H9 (cell line): ENCODE data around the gene EPC1. TPM values are rescaled to one million over a fixed set of nuclear protein-coding genes. Genes with fewer than 3 reads are reported as not detected.

Experiments
- DNase-seq: peaks from one replicate; pipeline ENCODE4 v3.0.0-alpha.2; 2017
- H2AFZ ChIP-seq: one replicate; pipeline ENCODE4 v1.6.1; 2013; ENCODE audit warnings: mild to moderate bottlenecking, low read length, control low read depth, moderate library complexity
- H2AK5ac ChIP-seq: 2 replicates; pipeline ENCODE4 v1.6.1; 2013; ENCODE audit warnings: low read length, control low read depth, mixed read lengths; ENCODE audit not compliant: insufficient read length
- H2BK120ac ChIP-seq: one replicate; pipeline ENCODE4 v1.6.1; 2013; ENCODE audit warnings: low read depth, mild to moderate bottlenecking, low read length, control low read depth, inconsistent platforms; ENCODE audit not compliant: poor library complexity, severe bottlenecking
- H2BK12ac ChIP-seq: 2 replicates; pipeline ENCODE4 v1.6.1; 2013; ENCODE audit warnings: low read length, control low read depth, mixed read lengths, low read depth; ENCODE audit not compliant: insufficient read length
- H2BK15ac ChIP-seq: 2 replicates; pipeline ENCODE4 v1.6.1; 2013; ENCODE audit warnings: low read depth, low read length, control low read depth
- H2BK20ac ChIP-seq: one replicate; pipeline ENCODE4 v1.6.1; 2013; ENCODE audit warnings: low read depth, mild to moderate bottlenecking, low read length, control low read depth, inconsistent platforms; ENCODE audit not compliant: poor library complexity, severe bottlenecking
- H2BK5ac ChIP-seq: 2 replicates; pipeline ENCODE4 v1.6.1; 2013; ENCODE audit warnings: low read length, control low read depth, mixed read lengths; ENCODE audit not compliant: insufficient read length
- H3K14ac ChIP-seq: 2 replicates; pipeline ENCODE4 v1.6.1; 2013; ENCODE audit warnings: low read length, control low read depth; ENCODE audit not compliant: insufficient read depth
- H3K18ac ChIP-seq: 2 replicates; pipeline ENCODE4 v1.6.1; 2013; ENCODE audit warnings: low read depth, mild to moderate bottlenecking, mixed read lengths, low read length, control low read depth; ENCODE audit not compliant: insufficient read length
- H3K23ac ChIP-seq: 2 replicates; pipeline ENCODE4 v1.6.1; 2013; ENCODE audit warnings: low read length, control low read depth, mixed read lengths, low read depth; ENCODE audit not compliant: insufficient read length
- H3K23me2 ChIP-seq: 2 replicates; pipeline ENCODE4 v1.6.1; 2013; ENCODE audit warnings: low read depth, mild to moderate bottlenecking, mixed read lengths, low read length, control low read depth; ENCODE audit not compliant: insufficient read length, poor library complexity, severe bottlenecking
- H3K27ac ChIP-seq: 2 replicates; pipeline ENCODE4 v1.5.1; 2013; ENCODE audit warnings: low read length, control low read depth, mixed read lengths, low read depth; ENCODE audit not compliant: insufficient read length
- H3K27me3 ChIP-seq: 2 replicates; pipeline ENCODE4 v1.6.1; 2013; ENCODE audit warnings: low read length, control low read depth, inconsistent platforms; ENCODE audit not compliant: insufficient read depth
- H3K4ac ChIP-seq: 2 replicates; pipeline ENCODE4 v1.6.1; 2013; ENCODE audit warnings: low read depth, mild to moderate bottlenecking, control low read depth, inconsistent platforms, low read length, moderate library complexity
- H3K4me1 ChIP-seq: 2 replicates; pipeline ENCODE4 v1.6.1; 2013; ENCODE audit warnings: low read length, control low read depth, inconsistent platforms; ENCODE audit not compliant: insufficient read depth
- H3K4me2 ChIP-seq: 2 replicates; pipeline ENCODE4 v1.6.1; 2013; ENCODE audit warnings: low read length, control low read depth, mixed read lengths; ENCODE audit not compliant: insufficient read length, insufficient read depth
- H3K56ac ChIP-seq: 2 replicates; pipeline ENCODE4 v1.6.1; 2013; ENCODE audit warnings: low read depth, mild to moderate bottlenecking, mixed read lengths, low read length, control low read depth; ENCODE audit not compliant: insufficient read length
- H3K79me1 ChIP-seq: 2 replicates; pipeline ENCODE4 v1.6.1; 2013; ENCODE audit warnings: low read depth, mild to moderate bottlenecking, moderate library complexity, low read length, control low read depth, inconsistent platforms; ENCODE audit not compliant: insufficient read depth, poor library complexity, severe bottlenecking
- H3K79me2 ChIP-seq: 2 replicates; pipeline ENCODE4 v1.6.1; 2013; ENCODE audit warnings: low read length, control low read depth, inconsistent platforms; ENCODE audit not compliant: insufficient read depth
- H3K9ac ChIP-seq: 2 replicates; pipeline ENCODE4 v1.6.1; 2013; ENCODE audit warnings: low read length, control low read depth, mixed read lengths; ENCODE audit not compliant: insufficient read length; ENCODE audit errors: extremely low read depth
- H3K9me3 ChIP-seq: one replicate; pipeline ENCODE4 v1.6.1; 2013; ENCODE audit warnings: low read depth, low read length, inconsistent platforms; ENCODE audit not compliant: control insufficient read depth
- H3T11ph ChIP-seq: one replicate; pipeline ENCODE4 v1.6.1; 2013; ENCODE audit warnings: mild to moderate bottlenecking, low read length, control low read depth, inconsistent platforms
- H4K20me1 ChIP-seq: one replicate; pipeline ENCODE4 v1.6.1; 2013; ENCODE audit not compliant: control insufficient read depth, insufficient read length, insufficient read depth
- H4K5ac ChIP-seq: 2 replicates; pipeline ENCODE4 v1.6.1; 2013; ENCODE audit warnings: low read depth, mild to moderate bottlenecking, mixed read lengths, low read length, control low read depth; ENCODE audit not compliant: insufficient read length
- H4K8ac ChIP-seq: replicated peaks from 2 replicates; pipeline ENCODE4 v1.6.1; 2013; ENCODE audit warnings: low read length, control low read depth, mixed read lengths, low read depth; ENCODE audit not compliant: insufficient read length
- H4K91ac ChIP-seq: 2 replicates; pipeline ENCODE4 v1.6.1; 2013; ENCODE audit warnings: low read depth, mild to moderate bottlenecking, moderate library complexity, mixed read lengths, low read length, control low read depth; ENCODE audit not compliant: insufficient read length
- H3K27ac Mint-ChIP-seq, 3 experiments: 2 replicates in 2 of 3; 3 replicates in 1 of 3; pipeline ENCODE4 v1.8.0; 2020 to 2021; ENCODE audit warnings: mixed read lengths in 3 of 3, mild to moderate bottlenecking in 1 of 3, moderate library complexity in 1 of 3
- H3K27me3 Mint-ChIP-seq: 2 replicates; pipeline ENCODE4 v1.8.0; 2021; ENCODE audit warnings: low read depth, mild to moderate bottlenecking, moderate library complexity, mixed read lengths
- H3K36me3 Mint-ChIP-seq, 3 experiments: 2 replicates in 2 of 3; 3 replicates in 1 of 3; pipeline ENCODE4 v1.8.0; 2020 to 2021; ENCODE audit warnings: low read depth in 3 of 3, mixed read lengths in 3 of 3; ENCODE audit not compliant: insufficient read depth in 1 of 3
- H3K4me1 Mint-ChIP-seq, 2 experiments: 2 replicates each; pipeline ENCODE4 v1.8.0; 2020; ENCODE audit warnings: mixed read lengths in 2 of 2
- H3K4me3 Mint-ChIP-seq, 2 experiments: 2 replicates in 1 of 2; 3 replicates in 1 of 2; pipeline ENCODE4 v1.8.0; 2020 to 2021; ENCODE audit warnings: mild to moderate bottlenecking in 2 of 2, mixed read lengths in 2 of 2, moderate library complexity in 1 of 2
- H3K9me3 Mint-ChIP-seq, 2 experiments: 2 replicates in 1 of 2; 3 replicates in 1 of 2; pipeline ENCODE4 v1.8.0; 2020; ENCODE audit warnings: mild to moderate bottlenecking in 2 of 2, mixed read lengths in 2 of 2, moderate library complexity in 1 of 2
- CTCF ChIP-seq: fragments of 200-600 bp; sonication (generic); conservative IDR thresholded peaks from 3 replicates; pipeline ENCODE4 v1.8.0; 2021; ENCODE audit warnings: antibody characterized with exemption, mild to moderate bottlenecking
- WGBS: extraction: QIAGEN DNeasy Blood & Tissue Kit; methylation state at CpG from one replicate; pipeline ENCODE4 v1.1.7; 2013; ENCODE audit warnings: missing lambda C conversion rate, low lambda C conversion rate, mixed read lengths; ENCODE audit not compliant: insufficient read length; ENCODE audit errors: extremely low coverage; 5-methylcytosine and 5-hydroxymethylcytosine counted together
- total RNA-seq: library from RNA; stranded (reverse); gene quantifications from 2 replicates; pipeline ENCODE4 v1.2.1, GENCODE V29; 2021

EPC1 gene
- total RNA-seq, 1 experiment from 2014 or later = 32.5 TPM

- peaks cover 70 to 80% of the 10 kb centered on the region in 2 experiments for H3K4me1 Mint-ChIP-seq
Measured at GRCh38 chr10:32330214-32330613, 16.7 kb downstream of the EPC1 start.

More at GRCh38 chr10:32330214-32330613, 16.7 kb downstream of the EPC1 start:
- Histone ChIP-seq H3T11ph (no peak overlapping the region), H3K23me2 (no peaks in the 10 kb centered on the region), H2AK5ac (no peak overlapping the region), H3K4me2 (no peak overlapping the region), H2AFZ (no peak overlapping the region), H3K79me2 (peaks cover 49% of the 10 kb centered on the region; the same call in 1 of the 2 replicates), H3K79me1 (peaks cover 4% of the 10 kb centered on the region), H3K23ac (no peak overlapping the region), H3K27ac (no peak overlapping the region), H2BK120ac (no peak overlapping the region), H4K20me1 (no peaks in the 10 kb centered on the region), H4K5ac (no peak overlapping the region), H3K18ac (no peak overlapping the region), H3K27me3 (no peaks in the 10 kb centered on the region), H3K14ac (no peak overlapping the region), H3K9ac (no peak overlapping the region), H4K91ac (no peak overlapping the region), H2BK5ac (no peak overlapping the region), H4K8ac (no peak overlapping the region), H2BK12ac (no peak overlapping the region), H2BK15ac (no peak overlapping the region), H3K56ac (no peak overlapping the region), H3K9me3 (no peaks in the 10 kb centered on the region), H3K4ac (no peak overlapping the region), H3K4me1 (peaks cover 9% of the 10 kb centered on the region; the same call in 1 of the 2 replicates), H2BK20ac (no peak overlapping the region)
- Mint-ChIP-seq H3K36me3 (0 out of 7 replicates have a peak, but pooled peaks cover 0 to 1% (median 0%) of the 10 kb centered on the region in 3 experiments), H3K9me3 (no peaks in the 10 kb centered on the region), H3K27ac (no peak overlapping the region), H3K27me3 (no peaks in the 10 kb centered on the region; the same call in 1 of the 2 replicates), H3K4me3 (no peak overlapping the region)
- WGBS = no CpG with 5 or more reads among the region's 2 CpGs
- no peak for TF ChIP-seq CTCF
- DNase-seq = no peak
